HG02642 (cell line): ENCODE measurements around the gene DYNLT2.

ENCODE experiments used
- ATAC-seq: cut with Tn5 transposase; IDR thresholded peaks from one replicate; pipeline ENCODE4 v1.9.1; 2021; ENCODE audit warnings: mild to moderate bottlenecking; ENCODE audit not compliant: unreplicated experiment, poor library complexity

The DYNLT2 gene

DNA sequence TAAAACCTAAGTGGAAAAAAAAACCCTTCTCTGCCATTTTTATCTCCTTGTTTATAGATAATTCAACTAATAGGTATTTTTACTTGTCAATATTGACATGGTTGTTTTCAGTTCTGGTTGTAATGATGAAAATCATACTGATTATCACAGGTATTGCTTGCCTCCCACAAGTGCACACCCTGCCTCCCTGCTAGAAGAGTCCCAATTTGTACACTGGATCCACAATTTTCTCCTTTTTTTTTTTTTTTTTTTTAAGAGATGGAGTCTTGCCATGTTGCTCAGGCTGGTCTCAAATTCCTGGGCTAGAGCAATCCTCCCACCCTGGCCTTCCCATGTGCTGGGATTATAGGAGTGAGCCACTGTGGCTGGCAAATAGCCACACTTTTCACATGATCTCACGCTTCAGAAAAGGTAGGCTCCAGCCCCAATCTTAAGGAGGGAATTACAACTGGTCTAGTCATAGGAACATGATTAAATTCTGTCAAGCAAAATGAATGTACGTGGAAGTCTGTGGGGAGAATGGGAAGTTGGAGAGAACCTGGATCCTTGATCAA is 12.3 kb downstream of the DYNLT2 start:
- no peak for ATAC-seq

DNA sequence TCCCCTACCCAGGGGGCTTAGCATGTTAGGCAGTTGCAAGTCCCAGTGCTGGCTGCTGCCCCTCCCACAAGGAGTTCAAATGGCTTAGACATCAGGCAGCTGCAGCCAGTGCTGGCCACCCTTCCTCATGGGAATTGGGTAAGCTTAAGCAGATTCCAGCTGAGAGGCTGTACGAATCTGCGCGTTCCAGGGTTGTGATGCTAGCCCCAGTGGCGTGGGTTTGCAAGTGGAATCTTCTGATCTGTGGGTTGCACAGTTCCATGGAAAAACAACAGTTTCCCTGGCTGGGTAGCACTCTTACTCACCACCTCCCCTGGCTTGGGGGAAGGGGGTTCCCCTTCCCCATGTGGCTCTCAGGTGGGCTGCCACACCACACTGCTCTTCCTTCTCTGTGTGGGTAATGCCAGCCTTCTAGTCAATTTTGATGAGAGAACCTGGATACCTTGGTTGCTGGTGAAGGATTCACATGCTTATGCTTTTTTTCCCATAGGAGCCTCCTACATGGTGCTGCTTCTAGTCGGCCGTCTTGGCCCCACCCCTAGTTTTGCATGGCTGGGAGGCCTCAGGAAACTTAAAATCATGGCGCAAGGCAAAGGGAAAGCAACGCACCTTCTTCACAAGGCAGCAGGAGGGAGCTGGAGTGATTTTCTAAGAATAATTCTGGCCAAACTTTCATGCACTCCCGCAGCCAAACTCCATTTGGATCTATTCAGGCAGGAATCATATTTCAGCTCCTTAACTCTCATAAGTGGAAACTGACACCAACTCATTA is 13.0 kb downstream of the DYNLT2 start:
- no peak for ATAC-seq

DNA sequence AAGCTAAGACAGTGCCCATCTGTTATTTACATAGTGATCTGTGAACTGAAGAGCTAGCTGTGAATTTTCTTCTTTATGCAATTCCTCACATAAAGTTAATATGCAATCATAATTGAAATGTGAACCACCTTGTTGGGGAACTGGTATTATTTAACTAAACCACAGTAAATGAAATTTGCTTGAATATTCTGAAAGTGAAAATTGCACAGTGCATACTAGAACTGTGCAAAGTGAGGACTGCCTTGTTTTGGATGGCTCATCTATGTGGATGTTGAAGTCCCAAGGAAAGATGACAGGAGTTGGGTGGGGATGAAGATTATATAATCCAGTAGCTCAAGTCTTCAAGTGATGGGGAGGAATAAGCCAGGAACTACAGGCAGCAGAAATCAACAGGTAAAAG is 21.4 kb downstream of the DYNLT2 start:
- no peak for ATAC-seq

DNA sequence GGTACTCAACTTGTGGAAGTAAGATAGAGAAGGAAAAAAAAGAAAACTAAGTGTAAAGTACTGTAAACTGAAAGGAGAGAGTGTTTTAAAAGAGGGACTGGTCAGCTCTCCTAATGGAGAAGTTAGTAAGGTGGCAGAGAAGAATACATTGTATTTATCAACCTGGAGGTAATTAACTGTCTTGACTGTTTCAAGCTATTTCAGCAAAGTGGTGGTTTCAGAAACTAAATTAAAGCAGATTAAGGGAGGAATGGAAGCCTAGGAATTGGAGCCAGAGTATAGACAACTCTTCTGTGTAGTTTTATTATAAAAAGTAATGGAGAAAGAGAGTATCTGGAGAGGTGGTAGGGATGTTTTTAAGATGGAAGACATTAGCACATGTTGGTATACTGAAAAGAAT is 24.4 kb downstream of the DYNLT2 start:
- ATAC-seq = no peak

DNA sequence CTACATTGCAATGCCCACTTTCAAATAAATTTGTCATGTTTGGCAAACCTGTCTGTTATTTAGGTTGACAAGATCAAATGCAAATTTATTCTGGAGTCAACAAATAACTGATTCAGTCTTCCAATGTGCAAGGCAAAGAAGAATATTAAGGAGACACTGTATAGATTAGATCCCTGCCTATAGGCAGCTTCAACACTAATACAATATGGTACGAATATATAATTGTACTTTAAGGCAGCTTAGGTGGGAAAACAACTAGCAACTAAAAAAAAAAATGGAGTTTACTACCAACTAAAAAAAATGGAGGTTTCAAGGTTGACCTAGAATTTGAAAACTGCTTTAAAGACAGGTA is 25.3 kb downstream of the DYNLT2 start:
- no peak for ATAC-seq

DNA sequence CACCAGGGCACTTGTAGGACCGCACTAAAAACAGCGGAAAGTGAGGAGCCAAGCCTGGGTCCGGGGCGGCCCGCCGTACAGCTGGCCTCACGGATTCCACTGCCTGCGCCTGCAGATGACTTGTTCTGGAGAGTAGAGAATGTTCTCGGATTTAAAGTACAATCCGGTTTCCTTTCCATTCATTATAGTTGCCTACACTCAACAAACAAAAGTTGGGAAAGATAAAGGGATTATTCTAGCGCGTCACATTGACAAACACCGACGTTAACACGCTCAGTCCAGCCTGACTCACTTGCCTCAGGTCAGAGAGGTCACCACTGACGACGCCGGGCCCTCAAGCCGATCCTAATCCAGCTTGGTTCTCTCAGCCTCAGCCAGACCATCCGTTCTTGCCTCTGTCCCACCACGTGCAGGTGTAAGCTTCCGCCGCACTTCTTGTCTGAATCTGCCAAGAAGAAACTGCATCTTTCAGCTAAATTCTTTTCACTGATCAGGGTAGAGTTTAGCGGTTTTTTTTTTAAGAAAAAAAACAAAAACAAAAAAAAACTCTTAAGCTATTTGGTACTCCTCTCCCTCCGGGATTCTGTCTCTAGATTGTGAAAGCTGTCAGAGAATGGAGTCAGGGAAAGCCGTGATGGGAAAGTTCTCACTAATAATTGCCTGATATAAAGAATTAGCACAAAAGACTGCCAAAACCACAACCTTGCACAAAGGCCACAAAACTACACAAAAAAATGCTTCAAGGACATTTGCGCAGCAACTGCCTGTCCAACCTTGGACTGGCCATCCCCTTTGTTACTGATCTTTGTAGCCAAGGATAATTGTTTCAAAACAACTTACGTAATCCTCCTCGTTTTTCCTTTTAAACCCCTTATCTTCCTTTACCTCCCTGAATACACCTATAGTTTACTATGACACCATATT is 26.0 kb downstream of the DYNLT2 start:
- ATAC-seq = no peak

DNA sequence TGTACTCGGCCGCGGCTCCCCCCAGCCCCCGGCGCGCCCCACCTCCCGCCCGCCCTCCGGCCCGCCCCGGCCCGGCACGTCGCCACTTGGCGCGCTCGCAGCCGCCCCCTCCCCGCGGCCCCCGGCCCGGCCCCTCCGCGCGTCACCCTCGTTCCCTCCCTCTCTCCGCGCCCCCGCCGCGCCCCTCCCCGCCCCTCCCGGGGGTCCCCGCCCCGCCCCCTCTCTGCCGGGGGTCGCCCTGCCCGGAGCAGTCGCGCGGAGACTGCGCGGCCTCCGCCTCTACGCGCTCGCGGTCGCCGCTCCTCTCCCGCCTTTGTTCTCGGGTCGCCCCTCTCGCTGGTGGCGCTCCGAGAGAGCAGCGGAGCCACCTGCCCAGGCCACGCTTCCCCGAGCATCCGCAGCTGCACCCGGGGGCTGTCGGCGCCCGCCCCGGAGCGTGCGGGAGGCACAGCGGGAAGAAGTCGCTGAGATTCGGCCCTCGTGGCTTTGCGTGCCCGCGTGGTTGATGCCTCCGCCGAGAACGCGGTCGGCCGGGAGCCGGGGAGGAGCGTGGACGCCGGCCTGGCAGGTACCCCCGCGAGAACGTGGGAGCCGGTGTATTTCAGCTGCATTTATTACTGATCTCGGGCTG is 26.8 kb downstream of the DYNLT2 start, which contains the start of gene PHF10:
Gene PHF10 (minus strand): TSS at position 7 of the 631 bp plus-strand sequence. CDS start 569 bp downstream, outside the sequence.
- ATAC-seq = peak; percentile 54

DNA sequence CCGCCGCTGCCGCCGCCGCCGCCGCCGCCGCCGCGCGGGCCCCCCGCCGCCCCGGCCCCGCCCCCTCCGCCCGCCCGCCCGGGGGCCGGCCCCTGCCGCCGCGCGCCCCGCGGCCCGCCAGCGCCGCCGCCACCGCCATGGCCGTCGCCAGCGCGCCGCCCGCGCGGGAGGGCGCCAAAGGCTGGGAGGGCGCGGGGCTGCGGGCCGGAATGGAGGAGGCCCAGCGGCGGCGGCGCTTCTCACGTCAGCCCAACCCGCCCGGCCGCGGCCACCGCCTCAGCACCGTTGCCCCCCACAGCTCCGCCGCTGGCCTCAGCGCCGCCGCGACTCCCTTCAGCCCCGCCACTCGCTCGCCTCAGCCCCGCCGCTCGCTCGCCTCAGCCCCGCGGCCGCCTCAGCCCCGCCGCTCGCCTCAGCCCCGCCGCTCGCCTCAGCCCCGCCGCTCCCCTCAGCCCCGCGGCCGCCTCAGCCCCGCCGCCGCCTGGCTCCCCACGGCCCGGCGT is 27.3 kb downstream of the DYNLT2 start:
- ATAC-seq = peak; percentile 54

DNA sequence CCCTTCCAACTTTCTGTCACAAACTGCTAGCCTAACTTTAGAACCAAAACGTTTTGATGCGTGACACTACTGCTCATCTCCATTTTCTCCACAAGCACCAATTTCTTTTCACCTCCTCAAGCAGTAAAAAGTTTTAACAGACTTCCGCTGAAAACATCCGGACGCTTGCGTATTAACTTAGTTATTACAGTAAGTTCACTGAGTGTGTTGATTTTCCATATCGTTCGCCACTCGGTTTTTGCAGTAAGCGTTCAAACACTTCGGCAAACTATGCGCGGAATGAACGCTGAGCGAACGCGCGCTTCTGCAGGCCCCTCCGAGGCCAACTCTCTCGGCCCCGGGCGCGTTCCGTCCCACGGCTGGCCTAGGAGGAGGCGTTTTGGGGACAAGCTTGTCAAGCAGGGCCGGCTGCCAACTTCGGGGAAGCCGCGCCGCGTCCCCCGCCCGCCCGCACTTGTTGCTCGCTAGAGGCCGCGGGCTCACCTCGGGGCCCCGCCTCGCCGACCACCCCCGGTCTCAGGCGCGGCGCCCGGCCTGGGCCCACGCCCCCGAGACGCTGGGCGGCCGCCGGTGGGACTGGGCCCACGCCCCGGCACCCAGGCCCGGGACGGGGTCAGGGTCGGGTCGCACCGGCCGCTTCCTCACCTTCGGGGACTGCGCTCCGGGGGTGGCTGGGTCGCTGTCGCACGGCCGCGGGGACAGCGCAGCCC is 28.0 kb downstream of the DYNLT2 start:
- peak; percentile 42 for ATAC-seq

DNA sequence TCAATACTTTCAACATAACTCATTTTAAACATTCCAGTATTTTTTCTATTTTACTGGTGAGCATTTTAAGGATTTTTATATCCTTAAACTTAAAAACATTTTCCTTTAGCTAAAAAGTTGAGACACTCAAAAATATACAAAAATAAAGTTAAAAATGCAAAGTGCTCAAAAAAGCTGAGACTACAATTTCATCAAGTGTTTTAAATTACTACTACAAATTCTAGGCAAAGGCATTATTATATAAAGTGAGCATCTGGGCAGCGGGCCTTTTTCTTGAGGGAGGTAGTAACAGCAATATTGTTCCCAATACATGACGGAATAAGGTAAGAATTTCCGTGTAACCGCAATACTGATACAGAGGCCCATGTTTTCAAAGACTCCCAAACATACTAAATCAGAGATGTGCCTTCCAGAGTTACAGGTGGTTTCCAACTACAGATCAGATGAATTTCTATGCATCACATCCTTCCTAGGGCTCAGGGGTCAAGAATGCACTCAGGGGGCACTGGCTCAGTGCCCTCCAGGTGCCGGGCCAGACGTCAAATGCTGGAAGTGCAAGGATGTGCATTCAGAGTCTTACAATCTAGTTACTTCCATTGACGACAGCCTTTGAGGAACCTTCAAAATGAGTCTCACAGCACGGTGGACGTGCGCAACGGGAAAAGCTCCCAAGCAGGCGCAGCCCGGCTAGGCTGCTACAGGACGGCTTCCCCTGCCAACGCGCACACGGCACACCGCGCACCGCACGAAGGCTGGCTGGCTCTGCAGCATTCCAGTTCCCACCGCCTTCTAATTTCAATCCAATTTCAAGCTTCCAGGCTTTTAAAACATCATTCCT is 28.8 kb downstream of the DYNLT2 start:
- ATAC-seq = peak; percentile 18

DNA sequence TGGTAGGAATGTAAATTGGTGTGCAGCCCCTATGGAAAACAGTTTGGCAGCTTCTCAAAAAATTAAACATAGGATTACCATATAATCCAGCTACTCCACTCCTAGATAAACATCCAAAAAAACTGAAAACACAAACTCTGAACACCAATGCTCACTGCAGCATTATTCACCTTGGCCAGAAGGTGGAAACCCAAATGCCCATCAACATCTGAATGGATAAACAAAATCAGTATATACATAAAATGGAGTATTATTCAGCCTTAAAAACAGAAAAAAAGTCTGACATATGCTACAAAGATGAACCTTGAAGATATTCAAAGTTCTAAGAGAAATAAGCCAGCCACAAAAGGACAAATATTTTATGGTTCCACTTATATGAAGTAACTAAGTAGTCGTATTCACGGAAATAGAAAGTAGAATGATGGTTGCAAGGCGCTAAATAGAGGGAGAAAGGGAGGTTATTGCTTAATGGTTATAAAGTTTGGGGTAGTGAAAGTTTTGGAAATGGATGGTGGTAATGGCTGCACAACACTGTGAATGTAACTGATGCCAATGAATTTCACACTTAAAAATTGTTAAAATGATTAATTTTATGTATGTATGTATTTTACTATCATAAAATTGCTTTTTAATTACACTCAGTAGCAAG is 31.0 kb downstream of the DYNLT2 start:
- ATAC-seq = no peak

DNA sequence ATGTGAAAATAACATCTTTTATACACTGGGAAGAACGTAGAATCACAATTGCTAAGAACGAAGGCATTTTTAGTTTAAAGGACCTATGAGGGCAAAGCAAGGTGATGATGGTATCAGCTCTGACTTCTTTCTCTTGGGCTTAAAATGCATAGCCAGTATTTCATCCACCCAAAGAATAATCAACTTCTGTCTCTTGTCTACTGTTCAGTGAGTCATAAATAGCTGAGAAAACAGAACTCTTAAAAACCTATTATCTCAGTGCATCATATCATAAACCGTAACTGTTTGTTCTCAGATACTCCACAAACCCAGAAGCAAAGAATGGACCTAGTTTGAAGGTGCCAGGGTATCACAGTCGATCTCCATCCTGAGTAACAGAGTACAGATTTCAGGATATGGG is 32.3 kb downstream of the DYNLT2 start:
- ATAC-seq = no peak

DNA sequence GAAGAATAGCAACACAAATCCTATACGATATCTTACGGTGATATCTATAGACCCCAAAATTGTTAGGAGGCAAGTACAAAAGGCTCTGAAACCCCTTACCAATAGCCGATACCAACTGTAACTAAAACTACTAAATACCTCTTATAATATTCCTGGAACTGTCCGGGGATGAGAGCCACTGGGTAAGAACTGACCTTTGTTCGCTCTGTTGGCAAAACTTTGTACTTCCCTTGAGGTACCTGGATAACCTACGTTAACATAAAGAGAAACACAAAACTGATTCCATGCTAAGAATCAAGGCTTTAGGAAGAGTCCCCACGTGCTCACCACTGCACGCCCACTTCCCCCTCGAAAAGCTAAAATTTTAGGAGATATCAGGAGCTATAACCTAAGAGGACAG is 36.8 kb downstream of the DYNLT2 start:
- ATAC-seq = no peak

DNA sequence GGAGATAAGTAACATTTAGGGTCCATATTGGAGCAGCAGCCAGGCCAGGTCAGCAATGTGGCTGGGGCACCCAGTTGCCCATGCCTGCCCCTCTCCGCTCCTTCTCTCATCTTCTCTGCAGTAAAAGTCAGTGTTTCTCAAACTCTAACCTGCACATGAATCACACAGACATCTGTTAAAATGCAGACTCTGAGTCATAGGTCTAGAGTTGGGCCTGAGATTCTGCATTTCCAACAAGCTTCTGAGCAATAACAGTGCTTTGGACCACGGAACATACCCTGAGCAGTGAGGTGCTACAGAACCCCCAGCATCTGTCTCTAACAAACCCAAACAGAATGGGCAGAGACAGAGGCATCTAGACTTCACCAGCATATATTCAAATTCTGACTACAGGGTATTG is 37.2 kb downstream of the DYNLT2 start:
- no peak for ATAC-seq

DNA sequence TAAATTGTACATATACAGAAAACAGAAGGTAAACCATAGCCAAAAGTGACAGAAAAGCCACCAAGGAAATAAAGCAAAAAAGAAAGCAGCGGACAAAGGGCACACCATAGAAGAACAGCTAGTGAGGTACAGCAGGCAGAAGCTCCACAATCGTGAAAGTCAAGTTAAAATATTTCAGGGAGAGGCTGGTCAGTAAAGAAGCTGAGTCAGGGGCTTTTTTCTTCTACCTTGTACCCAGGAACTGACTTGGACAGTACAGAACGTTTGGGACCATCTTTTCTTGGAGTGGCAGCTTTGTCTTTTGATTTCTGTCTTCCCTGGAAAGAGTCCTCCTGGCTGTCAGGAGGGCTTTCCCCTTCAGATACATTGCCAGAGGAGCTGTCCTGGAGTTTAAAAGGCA is 41.4 kb downstream of the DYNLT2 start:
- no peak for ATAC-seq

DNA sequence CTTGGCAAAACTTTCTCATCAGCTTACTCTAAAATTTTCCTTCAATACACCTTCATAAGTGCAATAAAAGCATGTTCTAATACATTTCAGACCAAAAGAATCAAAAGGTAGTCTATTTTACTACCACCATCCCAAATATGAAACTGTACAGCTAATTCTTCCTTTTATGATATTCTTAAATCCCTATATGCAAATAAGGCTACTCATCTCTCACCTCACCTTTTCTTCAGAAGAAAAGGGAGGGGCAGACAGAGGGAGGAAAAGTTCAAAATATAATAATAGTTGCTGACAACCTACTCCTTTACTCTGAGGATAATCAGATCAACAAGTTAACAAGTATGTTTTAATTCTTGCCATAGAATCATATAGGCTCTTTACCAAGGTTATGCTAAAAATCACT is 42.1 kb downstream of the DYNLT2 start:
- ATAC-seq = no peak

DNA sequence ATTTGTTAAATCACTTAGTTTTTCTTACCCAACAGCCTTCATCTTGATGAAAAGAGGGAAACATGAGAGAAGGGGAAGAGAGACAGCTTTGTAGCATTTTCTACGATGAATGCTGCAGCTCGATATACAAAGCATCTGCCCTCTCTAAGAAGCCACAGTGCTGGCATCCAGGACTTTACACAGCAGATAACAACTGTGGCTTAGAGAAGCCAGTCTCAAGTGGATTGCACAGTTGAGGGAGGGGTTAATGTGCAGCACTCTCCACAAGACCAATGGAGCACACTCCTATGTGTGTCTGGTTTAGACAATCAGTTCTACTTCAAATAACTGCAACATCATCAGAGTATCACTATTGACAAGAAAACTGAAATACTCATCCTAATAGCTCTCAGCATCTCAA is 43.6 kb downstream of the DYNLT2 start:
- no peak for ATAC-seq

DNA sequence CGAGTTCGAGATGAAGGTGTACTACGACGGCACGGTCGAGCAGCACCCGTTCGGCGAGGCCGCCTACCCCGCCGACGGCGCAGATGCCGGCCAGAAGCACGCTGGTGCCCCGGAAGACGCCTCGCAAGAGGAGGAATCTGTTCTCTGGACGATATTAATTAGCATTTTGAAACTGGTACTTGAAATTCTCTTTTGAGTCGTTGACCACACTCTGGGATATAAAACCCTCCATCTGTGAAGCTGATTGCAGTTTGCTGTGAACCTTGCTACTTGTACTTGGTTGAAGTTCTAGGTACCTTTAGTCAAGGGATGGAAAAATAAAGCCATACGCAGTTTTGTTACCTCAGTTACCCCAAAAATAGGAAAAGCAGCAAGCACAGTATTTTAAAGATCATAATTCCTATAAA is 48.5 kb downstream of the DYNLT2 start:
- no peak for ATAC-seq
